K562 (cell line): ENCODE results near the gene FAM117A. TPM values are rescaled to one million over a fixed set of nuclear protein-coding genes. Genes with fewer than 3 reads are reported as not detected.

ENCODE experiments used
- ATAC-seq: fragments of 200-7000 bp; cut with Tn5 transposase; 3 replicates; pipeline ENCODE4 v1.9.1; 2020; ENCODE audit warnings: moderate library complexity
- BruUV-seq: library from RNA; stranded (reverse); fragments of 400-500 nt; replicated peaks from 2 replicates; lab custom pipeline; 2021; lab: Mats Ljungman, UMichigan
- CTCF ChIA-PET: fragments of 300-600 bp; formaldehyde crosslinking; extraction: SDS; loops from one replicate; lab custom pipeline; 2021; ENCODE audit warnings: low intra/inter-chr PET ratio; lab: Yijun Ruan, JAX
- POLR2A ChIA-PET: fragments of 300-600, 350-650 bp; sonication (Branson Sonifier 250); formaldehyde crosslinking; extraction: SDS; loops from one replicate; lab custom pipeline; 2021; ENCODE audit warnings: antibody characterized with exemption, inconsistent platforms; lab: Yijun Ruan, JAX
- DNase-seq, 4 experiments: peaks; one replicate each; pipeline versions ENCODE4 v3.0.0 to v3.0.0-alpha.2; 2011 to 2018; ENCODE audit warnings: low spot score in 3 of 4, mixed read lengths in 3 of 4; ENCODE audit errors: extremely low read depth in 1 of 4
- FAIRE-seq: peaks from 2 replicates; lab custom pipeline; 2011; peaks lifted over from hg19 to GRCh38; lab: Jason Lieb, UNC
- H2AFZ ChIP-seq: 2 replicates; pipeline ENCODE4 v1.6.0; 2011; ENCODE audit warnings: low read depth, low read length, control low read depth, inconsistent platforms
- H3K27ac ChIP-seq: fragments of 200-600 bp; 3 replicates; pipeline ENCODE4 v1.8.0; 2011; ENCODE audit warnings: low read depth, mild to moderate bottlenecking, control low read depth, inconsistent platforms, low read length, moderate library complexity, mixed read lengths; ENCODE audit errors: extremely low read depth
- H3K27me3 ChIP-seq, 2 experiments: fragments of 300-600 bp in 1 of 2; 2 replicates in 1 of 2; 3 replicates in 1 of 2; pipeline versions ENCODE4 v1.6.0 to v1.8.0; 2011; ENCODE audit warnings: inconsistent platforms in 2 of 2, low read length in 2 of 2, mild to moderate bottlenecking in 1 of 2, mixed read lengths in 1 of 2, moderate library complexity in 1 of 2; ENCODE audit not compliant: control insufficient read depth in 2 of 2, insufficient read depth in 2 of 2
- H3K36me3 ChIP-seq: fragments of 300-600 bp; 3 replicates; pipeline ENCODE4 v1.8.0; 2011; ENCODE audit warnings: mild to moderate bottlenecking, low read length, inconsistent platforms; ENCODE audit not compliant: control insufficient read depth, insufficient read depth
- H3K4me1 ChIP-seq, 2 experiments: fragments of 200-600 bp in 1 of 2; replicated peaks in 1 of 2; 2 replicates in 1 of 2; 3 replicates in 1 of 2; pipeline versions ENCODE4 v1.5.1 to v1.8.0; 2011; ENCODE audit warnings: inconsistent platforms in 2 of 2, low read length in 2 of 2, mild to moderate bottlenecking in 1 of 2, mixed read lengths in 1 of 2, moderate library complexity in 1 of 2; ENCODE audit not compliant: control insufficient read depth in 2 of 2, insufficient read depth in 2 of 2
- H3K4me2 ChIP-seq: 2 replicates; pipeline ENCODE4 v1.6.1; 2011; ENCODE audit warnings: low read length, control low read depth, inconsistent platforms, mixed read lengths; ENCODE audit not compliant: insufficient read depth
- H3K4me3 ChIP-seq: fragments of 200-600 bp; sonication (generic), shearing (Covaris generic); 2 replicates; pipeline ENCODE4 v1.5.1; 2016; ENCODE audit warnings: control low read depth, inconsistent platforms
- H3K79me2 ChIP-seq: fragments of 200-600 bp; 3 replicates; pipeline ENCODE4 v1.8.0; 2011; ENCODE audit warnings: low read length, inconsistent platforms; ENCODE audit not compliant: control insufficient read depth, insufficient read depth
- H3K9ac ChIP-seq, 2 experiments: 2 replicates each; pipeline versions ENCODE4 v1.6.0 to v1.6.1; 2011; ENCODE audit warnings: low read depth in 2 of 2, low read length in 2 of 2, control low read depth in 1 of 2, inconsistent platforms in 1 of 2, mild to moderate bottlenecking in 1 of 2, mixed read lengths in 1 of 2; ENCODE audit not compliant: insufficient read depth in 1 of 2
- H3K9me1 ChIP-seq: one replicate; pipeline ENCODE4 v1.6.0; 2011; ENCODE audit warnings: inconsistent platforms, mild to moderate bottlenecking, low read length, moderate library complexity; ENCODE audit not compliant: control insufficient read depth, insufficient read depth
- H3K9me3 ChIP-seq: replicated peaks from 2 replicates; pipeline ENCODE4 v1.5.1; 2011; ENCODE audit warnings: low read depth, low read length, inconsistent platforms; ENCODE audit not compliant: control insufficient read depth, insufficient read depth
- H4K20me1 ChIP-seq: replicated peaks from 2 replicates; pipeline ENCODE4 v1.6.1; 2011; ENCODE audit warnings: low read length, inconsistent platforms, mixed read lengths; ENCODE audit not compliant: control insufficient read depth, insufficient read depth
- DLX4 ChIP-seq: fragments of 250-450 bp; sonication (Bioruptor Pico); IDR thresholded peaks from 2 replicates; pipeline ENCODE4 v1.6.1; 2021; ENCODE audit warnings: mild to moderate bottlenecking
- MEIS2 ChIP-seq: fragments of 450-650 bp; IDR thresholded peaks from 2 replicates; pipeline ENCODE4 v1.6.1; 2014; ENCODE audit warnings: mild to moderate bottlenecking; ENCODE audit not compliant: partially characterized antibody
- RAD51 ChIP-seq: fragments of 450-650 bp; IDR thresholded peaks from 2 replicates; pipeline ENCODE4 v1.7.1; 2016; ENCODE audit warnings: low read depth, mild to moderate bottlenecking, borderline replicate concordance
- SNIP1 ChIP-seq: fragments of 450-650 bp; IDR thresholded peaks from 2 replicates; pipeline ENCODE4 v1.7.1; 2017; ENCODE audit warnings: low read depth, mild to moderate bottlenecking
- ZNF707 ChIP-seq: fragments of 250-450 bp; sonication (Bioruptor Pico); conservative IDR thresholded peaks from 2 replicates; pipeline ENCODE4 v1.8.0; 2022; ENCODE audit warnings: inconsistent platforms, mild to moderate bottlenecking, moderate library complexity
- WGBS: fragments of 100-300 bp; shearing (Covaris generic); methylation state at CpG from one replicate; pipeline ENCODE4 v1.1.6; 2016; ENCODE audit warnings: low coverage, mixed read lengths; ENCODE audit not compliant: insufficient coverage; ENCODE audit errors: missing lambda C conversion rate; 5-methylcytosine and 5-hydroxymethylcytosine counted together
- in situ Hi-C: fragments of 300-500 bp; cut with MboI; formaldehyde crosslinking; loops from 4 replicates; pipeline ENCODE4 v1.15.0; 2018; ENCODE audit warnings: inconsistent platforms, mixed read lengths
- intact Hi-C: fragments of 100-400 bp; cut with micrococcal nuclease; formaldehyde crosslinking; loops from 2 replicates; pipeline ENCODE4 v1.14.2; 2022
- polyA plus RNA-seq, 8 experiments: library from polyadenylated mRNA; depleted of rRNA in 4 of 8; stranded (reverse) in 5 of 8; unstranded in 3 of 8; fragments of >200 nt; fragmentation: Nextera tagmentation in 2 of 8; fragmentation: Illumina TruSeq in 1 of 8; extraction: Ambion mirVana in 2 of 8; extraction: Trizol in 1 of 8; gene quantifications; 2 replicates each; pipeline versions ENCODE4 v1.2.1 to v1.2.3, GENCODE V29; 2011 to 2014; ENCODE audit warnings: inconsistent platforms in 1 of 8, missing spikeins in 1 of 8
- total RNA-seq, 7 experiments: library from RNA; depleted of rRNA in 6 of 7; stranded (reverse); fragments of >200 nt in 6 of 7; fragmentation: Illumina TruSeq in 2 of 7; extraction: Trizol in 2 of 7; gene quantifications; 2 replicates each; pipeline versions ENCODE4 v1.2.1 to v1.2.3, GENCODE V29; 2011 to 2021; ENCODE audit warnings: low replicate concordance in 1 of 7

The FAM117A gene
- total and polyA plus RNA-seq, 9 of the 15 experiments (the other 6 are each of a cell fraction or from before 2014, with no cell fraction given): 3.1 to 79.7 (median 36.6) TPM

DNA sequence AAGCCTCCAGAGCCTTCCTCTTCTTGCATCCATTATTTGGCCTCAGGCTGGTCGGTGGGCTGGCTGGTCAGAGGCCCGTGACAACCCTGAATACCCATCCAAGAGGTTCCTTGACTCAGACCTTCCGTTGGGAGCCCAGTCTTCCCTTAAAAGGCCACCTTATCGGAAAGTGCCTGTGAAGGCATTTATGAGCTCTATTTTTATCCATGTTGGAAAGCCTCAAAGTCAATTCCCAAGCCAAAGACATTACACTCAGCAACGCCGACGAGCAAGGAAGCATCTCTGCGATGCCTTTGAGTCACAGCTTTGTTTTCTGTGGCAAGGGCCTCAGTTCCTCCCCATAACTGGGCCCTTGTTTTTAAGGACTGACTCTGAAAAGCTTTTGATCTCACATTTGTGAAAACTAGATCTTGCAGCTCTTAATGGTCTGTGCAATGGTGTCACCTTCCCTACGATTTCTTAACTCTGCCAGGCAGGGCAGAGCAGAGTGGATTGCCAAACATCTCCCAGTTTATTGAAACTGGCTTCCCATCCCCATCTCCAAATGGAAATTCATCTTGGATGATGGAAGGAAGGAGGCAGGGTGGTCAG is 72.8 kb downstream of the FAM117A start:
- Histone ChIP-seq H3K9ac (no peak overlapping the region), H2AFZ (peak overlapping the region; percentile 63; the same call in 1 of the 2 replicates), H3K4me1 (peaks cover 4 to 5% of the 10 kb centered on the region in 2 experiments; a peak in 1 of 5 replicates), H3K27ac (no peak overlapping the region), H3K36me3 (no peaks in the 10 kb centered on the region), H3K9me1 (no peaks in the 10 kb centered on the region), H3K27me3 (no peaks in the 10 kb centered on the region; a peak in 1 of 5 replicates), H3K9me3 (no peaks in the 10 kb centered on the region), H4K20me1 (no peaks in the 10 kb centered on the region; the same call in 1 of the 2 replicates), H3K4me2 (no peak overlapping the region), H3K79me2 (no peaks in the 10 kb centered on the region), H3K4me3 (no peak overlapping the region)
- no peak for FAIRE-seq
- ATAC-seq: no peak
- WGBS: 19% methylated on average over 9 of the region's 9 CpGs
- CTCF ChIA-PET: no interaction called here
- BruUV-seq: no TSS peak
- POLR2A ChIA-PET: interaction anchor here (0.7 to 1.7 kb wide), 5 partner anchors 8 to 235 kb away, joined by 3 to 6 read pairs (median 3); no protein-coding TSS in a partner anchor
- DNase-seq: no peak
- intact Hi-C loops: loop anchor here (10.0 kb wide), 1 partner anchor 276 kb away; the partner anchor contains the start of gene PHB1
- in situ Hi-C loops: no loop called here
- TF ChIP-seq MEIS2: no peak
- no peak for TF ChIP-seq SNIP1
- no peak for TF ChIP-seq RAD51
- no peak for TF ChIP-seq ZNF707 (CRISPR knock-in tag)
- no peak for TF ChIP-seq DLX4
